ENCODE results near the gene ADGRB3. TPM values are rescaled to one million over a fixed set of nuclear protein-coding genes. Genes with fewer than 3 reads are reported as not detected.

Gene ADGRB3
- total and polyA plus RNA-seq, 10 of the 15 experiments (the other 5 are each of a cell fraction or from before 2014, with no cell fraction given) = 0.03 to 0.06 TPM; not detected in 8

GRCh38 chr6:68653074-68653705 lies 18.1 kb downstream of the ADGRB3 start (continued):
- TF ChIP-seq ZBTB11 (CRISPR knock-in tag; IDR thresholded peaks at IDR 0.05) (no peak), WRNIP1 (IDR thresholded peaks at IDR 0.05; ENCODE audit: borderline replicate concordance, low read depth, low read length) (no peak), BMI1 (IDR thresholded peaks at IDR 0.05; ENCODE audit: borderline replicate concordance) (no peak), NFYB (IDR thresholded peaks at IDR 0.05; ENCODE audit: insufficient read depth, low read depth, low read length) (no peak), TCF3 (IDR thresholded peaks at IDR 0.05; ENCODE audit: borderline replicate concordance, insufficient read depth, low read depth, low read length) (no peak), SUPT20H (IDR thresholded peaks at IDR 0.05; ENCODE audit: borderline replicate concordance, control insufficient read depth, low read depth, low read length) (no peak), ATF3 (IDR thresholded peaks at IDR 0.05; ENCODE audit: borderline replicate concordance, extremely low read depth, low read depth, low read length) (no peak), YBX1 (IDR thresholded peaks at IDR 0.05) (no peak), CEBPB (IDR thresholded peaks at IDR 0.05; ENCODE audit: borderline replicate concordance in 1 of 2, low read depth in 2 of 2, low read length in 2 of 2) (no peak)
